OCI-LY7 (cell line): ENCODE results near the gene TGFB1. TPM values are rescaled to one million over a fixed set of nuclear protein-coding genes. Genes with fewer than 3 reads are reported as not detected.

Experiments used
- BruUV-seq: library from RNA; stranded (reverse); fragments of 400-500 nt; replicated peaks from 2 replicates; lab custom pipeline; 2021; lab: Mats Ljungman, UMichigan
- CTCF ChIA-PET: fragments of 300-600 bp; sonication (Branson Sonifier 250); formaldehyde crosslinking; loops from one replicate; lab custom pipeline; 2022; ENCODE audit warnings: antibody characterized with exemption; ENCODE audit not compliant: unreplicated experiment; lab: Charles Lee
- POLR2A ChIA-PET: fragments of 300-600 bp; sonication (Branson Sonifier 250); formaldehyde crosslinking; loops from one replicate; lab custom pipeline; 2022; ENCODE audit warnings: antibody characterized with exemption; lab: Charles Lee
- DNase-seq: peaks from one replicate; pipeline ENCODE4 v3.0.0-alpha.2; 2015; ENCODE audit warnings: low spot score
- H2AFZ ChIP-seq: fragments of 200-600 bp; sonication (generic), shearing (Covaris generic); 2 replicates; pipeline ENCODE4 v1.6.1; 2014; ENCODE audit warnings: mild to moderate bottlenecking, antibody characterized with exemption, low read length, moderate library complexity
- H3K27ac ChIP-seq: fragments of 200-600 bp; sonication (generic); 2 replicates; pipeline ENCODE4 v1.5.1; 2014; ENCODE audit warnings: mixed run types, low read depth, mild to moderate bottlenecking, moderate library complexity, low read length, inconsistent platforms; ENCODE audit not compliant: poor library complexity, severe bottlenecking
- H3K36me3 ChIP-seq: fragments of 200-600 bp; sonication (generic); 2 replicates; pipeline ENCODE4 v1.6.1; 2014; ENCODE audit warnings: mild to moderate bottlenecking, antibody characterized with exemption, low read length, moderate library complexity, mixed read lengths; ENCODE audit not compliant: insufficient read depth
- H3K4me1 ChIP-seq: fragments of 200-600 bp; sonication (generic); 2 replicates; pipeline ENCODE4 v1.5.1; 2014; ENCODE audit warnings: mild to moderate bottlenecking, low read length; ENCODE audit not compliant: insufficient read depth, poor library complexity, severe bottlenecking
- H3K4me2 ChIP-seq: fragments of 200-600 bp; sonication (generic); 2 replicates; pipeline ENCODE4 v1.6.1; 2014; ENCODE audit warnings: mild to moderate bottlenecking, low read length
- H3K4me3 ChIP-seq: fragments of 200-600 bp; sonication (generic); 2 replicates; pipeline ENCODE4 v1.5.1; 2014; ENCODE audit warnings: mild to moderate bottlenecking, low read depth, low read length; ENCODE audit not compliant: poor library complexity, severe bottlenecking
- H3K79me2 ChIP-seq: fragments of 200-600 bp; sonication (generic); 2 replicates; pipeline ENCODE4 v1.6.1; 2016; ENCODE audit warnings: low read depth, mild to moderate bottlenecking, low read length, moderate library complexity, mixed read lengths; ENCODE audit not compliant: insufficient read depth
- H3K9me2 ChIP-seq: fragments of 200-600 bp; sonication (generic); 2 replicates; pipeline ENCODE4 v1.6.1; 2016; ENCODE audit warnings: mild to moderate bottlenecking, low read length, mixed read lengths; ENCODE audit not compliant: insufficient read depth
- H3K9me3 ChIP-seq: fragments of 200-600 bp; sonication (generic); 2 replicates; pipeline ENCODE4 v1.6.1; 2014; ENCODE audit warnings: mild to moderate bottlenecking, mixed run types, low read length, mixed read lengths
- H4K20me1 ChIP-seq: fragments of 200-600 bp; sonication (generic); 2 replicates; pipeline ENCODE4 v1.6.1; 2014; ENCODE audit warnings: mild to moderate bottlenecking, antibody characterized with exemption, low read length, moderate library complexity, mixed read lengths; ENCODE audit not compliant: insufficient read depth
- CTCF ChIP-seq: fragments of 200-600 bp; sonication (generic); conservative IDR thresholded peaks from 2 replicates; pipeline ENCODE4 v1.5.1; 2014; ENCODE audit warnings: mild to moderate bottlenecking, antibody characterized with exemption, low read length, moderate library complexity, mixed read lengths
- EZH2phosphoT487 ChIP-seq: fragments of 200-600 bp; sonication (generic); IDR thresholded peaks from 2 replicates; pipeline ENCODE4 v1.6.1; 2018; ENCODE audit warnings: low read depth, borderline replicate concordance, mild to moderate bottlenecking, mixed run types, antibody characterized with exemption, low read length, moderate library complexity, mixed read lengths
- intact Hi-C: fragments of 100-400 bp; cut with micrococcal nuclease; formaldehyde crosslinking; loops from one replicate; pipeline ENCODE4 v1.10.0; 2022; ENCODE audit not compliant: unreplicated experiment
- total RNA-seq, 2 experiments: library from RNA; depleted of rRNA in 1 of 2; stranded (reverse); fragments of >200 nt in 1 of 2; shearing (Covaris generic) in 1 of 2; gene quantifications; 2 replicates each; pipeline ENCODE4 v1.2.3, GENCODE V29; 2014 to 2022

The TGFB1 gene
- total RNA-seq, 2 experiments from 2014 or later: 15.5 to 88.8 TPM

- no peak overlapping the region for H3K4me3 ChIP-seq
- peaks cover 13% of the 10 kb centered on the region for H3K4me1 ChIP-seq
- H3K4me2 ChIP-seq: no peak overlapping the region
- BruUV-seq: no TSS peak
- H3K36me3 ChIP-seq: no peaks in the 10 kb centered on the region
- no peaks in the 10 kb centered on the region for H3K9me2 ChIP-seq
- no peak overlapping the region for H3K27ac ChIP-seq
- TF ChIP-seq CTCF: no peak
- no peak for TF ChIP-seq EZH2phosphoT487
- no peaks in the 10 kb centered on the region for H4K20me1 ChIP-seq
- intact Hi-C loops: no loop called here
- H3K9me3 ChIP-seq: no peaks in the 10 kb centered on the region
- CTCF ChIA-PET: no interaction called here
- POLR2A ChIA-PET: no interaction called here
- no peak for DNase-seq
- no peaks in the 10 kb centered on the region for H3K79me2 ChIP-seq
- no peak overlapping the region for H2AFZ ChIP-seq
Measured at GRCh38 chr19:41376998-41377365, 23.3 kb upstream of the TGFB1 start.

- DNase-seq: no peak
- peaks cover 13% of the 10 kb centered on the region for H3K4me1 ChIP-seq
- CTCF ChIA-PET: no interaction called here
- H3K9me3 ChIP-seq: no peaks in the 10 kb centered on the region
- POLR2A ChIA-PET: no interaction called here
- intact Hi-C loops: no loop called here
- no peak for TF ChIP-seq EZH2phosphoT487
- TF ChIP-seq CTCF: no peak
- no peaks in the 10 kb centered on the region for H3K9me2 ChIP-seq
- H3K79me2 ChIP-seq: no peaks in the 10 kb centered on the region
- H3K4me3 ChIP-seq: no peak within 1 kb of the TSS
- no peak within 1 kb of the TSS for H3K4me2 ChIP-seq
- no peak within 1 kb of the TSS for H3K27ac ChIP-seq
- H4K20me1 ChIP-seq: no peaks in the 10 kb centered on the region
- H3K36me3 ChIP-seq: no peaks in the 10 kb centered on the region
- no peak within 1 kb of the TSS for H2AFZ ChIP-seq
- no TSS peak for BruUV-seq
Measured at GRCh38 chr19:41376241-41376997, 22.7 kb upstream of the TGFB1 start, which contains the start of gene TMEM91. TMEM91 (plus strand) TSS chr19:41376533; CDS start chr19:41378310, 1,777 bp downstream.

GRCh38 chr19:41373993-41374392, 20.3 kb upstream of the TGFB1 start:
- POLR2A ChIA-PET: no interaction called here
- Histone ChIP-seq H3K4me2 (no peak overlapping the region), H3K9me2 (no peaks in the 10 kb centered on the region), H4K20me1 (no peaks in the 10 kb centered on the region), H3K36me3 (no peaks in the 10 kb centered on the region), H3K9me3 (no peaks in the 10 kb centered on the region), H3K4me1 (peaks cover 13% of the 10 kb centered on the region), H3K27ac (no peak overlapping the region), H2AFZ (no peak overlapping the region), H3K4me3 (no peak overlapping the region), H3K79me2 (no peaks in the 10 kb centered on the region)
- CTCF ChIA-PET: no interaction called here
- intact Hi-C loops: no loop called here
- no peak for TF ChIP-seq EZH2phosphoT487
- BruUV-seq: no TSS peak
- DNase-seq: no peak
